ENCODE results near the gene IFNGR1.

Gene IFNGR1

GRCh38 chr6:137163732-137164318 is 55.4 kb downstream of the IFNGR1 start:
- Histone ChIP-seq H3K79me2 (ENCODE audit: insufficient read depth, low read length) (no peaks in the 10 kb centered on the region), H4K20me1 (ENCODE audit: insufficient read depth, low read length) (no peaks in the 10 kb centered on the region), H3K4me1 (ENCODE audit: insufficient read depth, low read length) (peaks cover 6% of the 10 kb centered on the region), H3K27me3 (ENCODE audit: insufficient read depth, low read length, poor library complexity) (no peaks in the 10 kb centered on the region), H3K4me2 (ENCODE audit: insufficient read depth, low read length) (no peak overlapping the region), H2AFZ (ENCODE audit: low read depth, low read length) (no peak overlapping the region), H3K4me3 (ENCODE audit: low read depth in 1 of 2, low read length in 2 of 2) (no peak overlapping the region), H3K27ac (ENCODE audit: low read length) (no peak overlapping the region), H3K9ac (ENCODE audit: low read depth, low read length) (no peak overlapping the region), H3K9me3 (ENCODE audit: insufficient read depth, low read length, severe bottlenecking) (peaks cover 22% of the 10 kb centered on the region), H3K36me3 (ENCODE audit: insufficient read depth, low read length) (no peaks in the 10 kb centered on the region)
- no peak for ATAC-seq (ENCODE audit: insufficient read depth, low read depth)
- no peak for TF ChIP-seq EZH2 (IDR thresholded peaks at IDR 0.05; ENCODE audit: borderline replicate concordance, low read depth, low read length, severe bottlenecking)
- no peak for TF ChIP-seq CTCF (IDR thresholded peaks at IDR 0.05; ENCODE audit: borderline replicate concordance, extremely low read depth, low read length, poor library complexity, severe bottlenecking)
- DNase-seq, result peak; percentile 24

- H3K4me3 ChIP-seq (ENCODE audit: low read depth in 1 of 2, low read length in 2 of 2), result no peak overlapping the region
- DNase-seq (no peak), ATAC-seq (ENCODE audit: insufficient read depth, low read depth) (no peak)
- no peak overlapping the region for H3K27ac ChIP-seq (ENCODE audit: low read length)
- TF ChIP-seq CTCF (IDR thresholded peaks at IDR 0.05; ENCODE audit: borderline replicate concordance, extremely low read depth, low read length, poor library complexity, severe bottlenecking) (no peak), EZH2 (IDR thresholded peaks at IDR 0.05; ENCODE audit: borderline replicate concordance, low read depth, low read length, severe bottlenecking) (no peak)
- H3K4me1 ChIP-seq (ENCODE audit: insufficient read depth, low read length), result peaks cover 6% of the 10 kb centered on the region
- H4K20me1 ChIP-seq (ENCODE audit: insufficient read depth, low read length), result no peaks in the 10 kb centered on the region
- no peak overlapping the region for H2AFZ ChIP-seq (ENCODE audit: low read depth, low read length)
- no peak overlapping the region for H3K4me2 ChIP-seq (ENCODE audit: insufficient read depth, low read length)
- peaks cover 23% of the 10 kb centered on the region for H3K9me3 ChIP-seq (ENCODE audit: insufficient read depth, low read length, severe bottlenecking)
- no peaks in the 10 kb centered on the region for H3K27me3 ChIP-seq (ENCODE audit: insufficient read depth, low read length, poor library complexity)
- no peaks in the 10 kb centered on the region for H3K36me3 ChIP-seq (ENCODE audit: insufficient read depth, low read length)
- H3K9ac ChIP-seq (ENCODE audit: low read depth, low read length), result no peak overlapping the region
- H3K79me2 ChIP-seq (ENCODE audit: insufficient read depth, low read length), result no peaks in the 10 kb centered on the region
Observed at GRCh38 chr6:137162692-137163306, 56.4 kb downstream of the IFNGR1 start.

GRCh38 chr6:137161949-137162348 is 57.2 kb downstream of the IFNGR1 start:
- no peaks in the 10 kb centered on the region for H4K20me1 ChIP-seq (ENCODE audit: insufficient read depth, low read length)
- H3K9ac ChIP-seq (ENCODE audit: low read depth, low read length), result no peak overlapping the region
- no peak overlapping the region for H3K27ac ChIP-seq (ENCODE audit: low read length)
- H3K4me1 ChIP-seq (ENCODE audit: insufficient read depth, low read length), result peaks cover 11% of the 10 kb centered on the region
- no peak for DNase-seq
- no peak overlapping the region for H3K4me3 ChIP-seq (ENCODE audit: low read depth in 1 of 2, low read length in 2 of 2)
- H3K79me2 ChIP-seq (ENCODE audit: insufficient read depth, low read length), result no peaks in the 10 kb centered on the region
- peaks cover 23% of the 10 kb centered on the region for H3K9me3 ChIP-seq (ENCODE audit: insufficient read depth, low read length, severe bottlenecking)
- no peaks in the 10 kb centered on the region for H3K27me3 ChIP-seq (ENCODE audit: insufficient read depth, low read length, poor library complexity)
- ATAC-seq (ENCODE audit: insufficient read depth, low read depth), result no peak
- H3K4me2 ChIP-seq (ENCODE audit: insufficient read depth, low read length), result no peak overlapping the region
- TF ChIP-seq CTCF (IDR thresholded peaks at IDR 0.05; ENCODE audit: borderline replicate concordance, extremely low read depth, low read length, poor library complexity, severe bottlenecking) (no peak), EZH2 (IDR thresholded peaks at IDR 0.05; ENCODE audit: borderline replicate concordance, low read depth, low read length, severe bottlenecking) (no peak)
- no peak overlapping the region for H2AFZ ChIP-seq (ENCODE audit: low read depth, low read length)
- H3K36me3 ChIP-seq (ENCODE audit: insufficient read depth, low read length), result no peaks in the 10 kb centered on the region

All from DND-41 (cell line).